Body of pancreas (tissue), 4 donors: Measurements from ENCODE around the gene SORCS2. TPM values are rescaled to one million over a fixed set of nuclear protein-coding genes. Genes with fewer than 3 reads are reported as not detected.

Source experiments
- ATAC-seq: fragments of 150-250 bp; one replicate; pipeline ENCODE4 v1.9.1; 2016
- DNase-seq, 4 donors: peaks; one replicate each; pipeline ENCODE4 v3.0.0-alpha.2; 2019
- H3K27ac ChIP-seq, 4 donors: fragments of 200-600 bp; sonication (generic); 1 replicate in 3 of 4; 2 replicates in 1 of 4; pipeline versions ENCODE4 v1.5.1 to v1.6.1; 2016 to 2019; ENCODE audit warnings: mild to moderate bottlenecking in 1 of 4, mixed read lengths in 1 of 4, moderate library complexity in 1 of 4
- H3K27me3 ChIP-seq, 2 donors: fragments of 200-600 bp; sonication (generic); one replicate each; pipeline ENCODE4 v1.6.0; 2016; ENCODE audit warnings: mild to moderate bottlenecking in 1 of 2
- H3K36me3 ChIP-seq, 2 donors: fragments of 200-600 bp; sonication (generic); replicated peaks in 1 of 2; 2 replicates each; pipeline ENCODE4 v1.5.1; 2016; ENCODE audit warnings: low read depth in 2 of 2; ENCODE audit not compliant: insufficient read depth in 1 of 2
- H3K4me1 ChIP-seq: fragments of 200-600 bp; sonication (generic); one replicate; pipeline ENCODE4 v1.6.0; 2016
- H3K4me3 ChIP-seq, 2 donors: fragments of 200-600 bp; sonication (generic); 1 replicate in 1 of 2; 2 replicates in 1 of 2; pipeline ENCODE4 v1.5.1; 2016 to 2019
- H3K9me3 ChIP-seq, 3 donors: fragments of 200-600 bp; sonication (generic); 1 replicate in 2 of 3; 2 replicates in 1 of 3; pipeline ENCODE4 v1.5.1; 2016
- POLR2A ChIP-seq, 3 donors: fragments of 450-650 bp; IDR thresholded peaks; one replicate each; pipeline ENCODE4 v1.6.1; 2016; ENCODE audit warnings: antibody characterized with exemption in 3 of 3, mild to moderate bottlenecking in 2 of 3
- WGBS, 2 donors: methylation state at CpG; one replicate each; pipeline ENCODE4 v1.1.5; 2017; 5-methylcytosine and 5-hydroxymethylcytosine counted together
- intact Hi-C: fragments of 100-400 bp; cut with DNase I; formaldehyde crosslinking; loops from one replicate; pipeline ENCODE4 v1.15.1; 2023
- total RNA-seq, 2 donors: library from RNA; depleted of rRNA; stranded (reverse); fragments of >200 nt; gene quantifications; one replicate each; pipeline ENCODE4 v1.1.0, GENCODE V29; 2016
- TF ChIP-seq, protein P1 (sequence below), 7 experiments: fragments of 450-650 bp in 4 of 7; fragments of 200-600 bp in 3 of 7; sonication (generic) in 3 of 7; IDR thresholded peaks; one replicate each; pipeline ENCODE4 v1.5.1; 2016 to 2019; ENCODE audit warnings: antibody characterized with exemption in 7 of 7

Gene SORCS2
- total RNA-seq, 2 donors from 2014 or later: 0.26 to 0.33 TPM

DNA sequence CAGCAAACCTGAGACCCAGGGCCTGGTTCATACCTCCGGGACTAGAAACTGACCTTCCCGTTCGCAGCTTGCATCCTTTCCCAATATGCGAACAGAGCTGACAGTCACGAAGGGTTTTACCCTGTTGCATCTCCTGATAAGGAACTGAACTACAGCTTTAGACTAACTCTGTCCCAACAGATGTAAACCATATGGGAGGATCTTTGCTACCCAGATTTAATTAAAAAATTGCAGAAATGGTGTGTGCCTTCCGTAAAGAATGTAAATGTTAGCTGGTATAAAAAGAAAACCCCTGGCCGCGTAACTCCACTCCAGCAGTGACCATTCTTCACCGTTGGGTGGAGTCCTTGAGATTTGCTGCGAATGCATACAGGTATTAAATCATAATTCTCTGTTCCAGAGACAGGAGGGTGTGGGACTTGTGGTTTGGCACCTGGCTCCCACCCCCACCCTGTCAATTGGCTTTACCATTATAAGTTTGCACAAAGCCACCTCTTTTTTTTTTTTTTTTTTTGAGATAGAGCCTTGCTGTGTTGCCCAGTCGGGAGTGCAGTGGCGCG is 40.6 kb upstream of the SORCS2 start:
- no peaks in the 10 kb centered on the region for H3K4me1 ChIP-seq
- no peak for ATAC-seq
- H3K4me3 ChIP-seq: no peak overlapping the region
- 58 to 59% methylated on average over 13 of the region's 13 CpGs for WGBS, 2 donors
- no peaks in the 10 kb centered on the region for H3K9me3 ChIP-seq
- no peaks in the 10 kb centered on the region for H3K36me3 ChIP-seq
- TF ChIP-seq, protein P1, sequence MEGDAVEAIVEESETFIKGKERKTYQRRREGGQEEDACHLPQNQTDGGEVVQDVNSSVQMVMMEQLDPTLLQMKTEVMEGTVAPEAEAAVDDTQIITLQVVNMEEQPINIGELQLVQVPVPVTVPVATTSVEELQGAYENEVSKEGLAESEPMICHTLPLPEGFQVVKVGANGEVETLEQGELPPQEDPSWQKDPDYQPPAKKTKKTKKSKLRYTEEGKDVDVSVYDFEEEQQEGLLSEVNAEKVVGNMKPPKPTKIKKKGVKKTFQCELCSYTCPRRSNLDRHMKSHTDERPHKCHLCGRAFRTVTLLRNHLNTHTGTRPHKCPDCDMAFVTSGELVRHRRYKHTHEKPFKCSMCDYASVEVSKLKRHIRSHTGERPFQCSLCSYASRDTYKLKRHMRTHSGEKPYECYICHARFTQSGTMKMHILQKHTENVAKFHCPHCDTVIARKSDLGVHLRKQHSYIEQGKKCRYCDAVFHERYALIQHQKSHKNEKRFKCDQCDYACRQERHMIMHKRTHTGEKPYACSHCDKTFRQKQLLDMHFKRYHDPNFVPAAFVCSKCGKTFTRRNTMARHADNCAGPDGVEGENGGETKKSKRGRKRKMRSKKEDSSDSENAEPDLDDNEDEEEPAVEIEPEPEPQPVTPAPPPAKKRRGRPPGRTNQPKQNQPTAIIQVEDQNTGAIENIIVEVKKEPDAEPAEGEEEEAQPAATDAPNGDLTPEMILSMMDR (IDR thresholded peaks at IDR 0.05): peak in 6 of 7 experiments; percentile 32 to 57 (median 45)
- no peak for TF ChIP-seq POLR2A (IDR thresholded peaks at IDR 0.05)
- intact Hi-C loops: no loop called here
- peaks cover 0 to 4% of the 10 kb centered on the region in 2 donors for H3K27me3 ChIP-seq
- peak in 2 of 4 donors; percentile 33 to 53 for DNase-seq
- no peak overlapping the region for H3K27ac ChIP-seq

DNA sequence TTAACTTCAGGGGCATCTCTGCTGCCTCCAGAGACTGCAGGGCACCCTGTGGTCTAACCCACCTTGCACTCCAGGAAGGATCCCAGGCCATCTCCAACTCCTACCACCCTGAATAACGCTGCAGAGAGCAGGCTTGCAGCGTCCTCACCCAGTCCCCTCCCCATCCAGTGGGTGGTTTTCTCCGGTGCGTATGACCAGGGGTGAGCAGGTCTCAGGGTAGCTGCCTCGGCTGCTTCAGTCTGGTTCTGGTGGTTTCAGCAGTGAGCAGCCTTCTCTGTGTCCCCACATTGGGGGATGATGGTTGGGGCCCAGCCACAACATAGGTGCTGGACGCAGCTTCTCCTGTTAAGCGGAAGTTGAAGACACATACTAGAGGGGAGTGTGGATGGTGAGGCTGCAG is 38.6 kb upstream of the SORCS2 start:
- Histone ChIP-seq H3K27ac (no peak overlapping the region), H3K4me3 (no peak overlapping the region), H3K4me1 (no peaks in the 10 kb centered on the region), H3K36me3 (no peaks in the 10 kb centered on the region), H3K27me3 (peaks cover 0 to 4% of the 10 kb centered on the region in 2 donors), H3K9me3 (no peaks in the 10 kb centered on the region)
- ATAC-seq (no peak), DNase-seq (no peak)
- TF ChIP-seq, protein P1 (IDR thresholded peaks at IDR 0.05): no peak
- no peak for TF ChIP-seq POLR2A (IDR thresholded peaks at IDR 0.05)
- intact Hi-C loops: no loop called here
- 79 to 97% methylated on average over 3 to 7 of the region's 7 CpGs for WGBS, 2 donors

DNA sequence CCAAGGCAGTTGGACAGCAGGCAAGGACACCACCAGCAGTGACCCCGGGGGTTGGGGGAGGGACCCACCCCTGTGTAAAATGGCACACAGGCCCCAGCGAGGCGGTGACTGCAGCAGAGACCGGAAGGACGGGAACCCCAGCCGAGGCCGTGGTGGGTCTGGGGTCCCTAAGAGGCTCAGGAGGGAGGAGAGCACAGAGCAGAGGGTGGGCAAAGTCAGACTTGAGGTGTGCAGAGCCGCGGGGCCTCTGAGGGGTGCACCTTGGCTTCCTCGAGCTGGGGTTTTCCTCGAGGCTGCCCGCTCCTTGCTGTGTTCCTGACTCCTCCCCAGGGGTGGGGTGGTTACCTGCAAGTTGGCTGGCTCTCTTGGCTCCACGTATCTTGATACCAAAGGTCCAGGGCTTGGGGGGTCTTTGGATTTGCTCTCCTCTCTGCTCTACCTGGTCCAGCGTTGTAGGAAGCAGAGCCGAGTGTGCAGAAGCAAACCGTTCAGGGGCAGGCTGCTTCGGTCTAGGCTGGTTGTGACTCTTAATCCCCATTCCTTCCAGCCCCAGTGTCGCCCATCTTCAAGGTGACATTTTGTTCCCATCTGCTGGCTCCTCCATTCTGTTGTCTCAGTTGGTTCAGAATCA is 37.9 kb upstream of the SORCS2 start:
- no peak for ATAC-seq
- TF ChIP-seq, protein P1 (IDR thresholded peaks at IDR 0.05): no peak
- TF ChIP-seq POLR2A (IDR thresholded peaks at IDR 0.05): no peak
- DNase-seq: no peak
- H3K27ac ChIP-seq: no peak overlapping the region
- H3K4me1 ChIP-seq: peaks cover 2% of the 10 kb centered on the region
- no peaks in the 10 kb centered on the region for H3K36me3 ChIP-seq
- no peak overlapping the region for H3K4me3 ChIP-seq
- WGBS, 2 donors: 82 to 95% methylated on average over 12 to 18 of the region's 18 CpGs
- intact Hi-C loops: no loop called here
- H3K9me3 ChIP-seq: no peaks in the 10 kb centered on the region
- H3K27me3 ChIP-seq: peaks cover 0 to 4% of the 10 kb centered on the region in 2 donors

DNA sequence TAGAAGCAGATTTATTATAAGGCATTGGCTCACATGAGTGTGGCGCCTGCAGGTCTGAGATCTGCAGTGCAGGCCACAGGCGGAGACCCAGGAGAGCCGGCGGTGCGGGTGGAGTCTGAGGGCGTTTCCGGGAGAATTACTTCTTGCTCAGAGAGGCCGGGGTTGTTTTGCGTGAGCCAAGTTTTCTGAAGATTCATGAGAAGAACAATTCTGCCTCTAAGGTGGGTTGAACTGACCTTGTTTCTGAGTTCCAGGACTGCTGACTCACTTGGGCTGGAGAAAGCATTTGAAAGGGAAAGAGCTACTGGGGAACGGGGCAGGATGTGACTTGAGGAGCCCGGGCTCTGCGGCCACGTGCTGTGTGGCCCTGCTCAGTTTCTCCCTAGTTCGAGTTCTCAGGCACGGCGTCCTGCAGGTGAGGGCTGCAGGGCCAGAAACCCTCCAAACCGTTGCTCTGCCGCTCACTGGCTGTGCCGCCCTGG is 36.7 kb upstream of the SORCS2 start:
- peak; percentile 19 for ATAC-seq
- TF ChIP-seq, protein P1 (IDR thresholded peaks at IDR 0.05): no peak
- TF ChIP-seq POLR2A (IDR thresholded peaks at IDR 0.05): no peak
- Histone ChIP-seq H3K9me3 (no peaks in the 10 kb centered on the region), H3K4me3 (no peak overlapping the region), H3K27ac (no peak overlapping the region), H3K36me3 (no peaks in the 10 kb centered on the region), H3K27me3 (peaks cover 0 to 2% of the 10 kb centered on the region in 2 donors), H3K4me1 (peaks cover 13% of the 10 kb centered on the region)
- peak in 1 of 4 donors; percentile 2 for DNase-seq
- intact Hi-C loops: no loop called here
- 82% methylated on average over 19 of the region's 19 CpGs for WGBS, 2 donors
